HepG2 (cell line): Measurements from ENCODE around the gene ENG. TPM values are rescaled to one million over a fixed set of nuclear protein-coding genes. Genes with fewer than 3 reads are reported as not detected.
A peak's percentile ranks its signal among the peaks of the same experiment; 100 is the strongest.
"Not testable (repeated sequence)": the region's sequence is repeated elsewhere in the genome, so short reads cannot be mapped to it uniquely, and the experiment has no call there.

Experiments
- ATAC-seq: fragments of 200-7000 bp; cut with Tn5 transposase; 3 replicates; pipeline ENCODE4 v1.9.1; 2020; ENCODE audit warnings: mild to moderate bottlenecking, moderate library complexity
- BruUV-seq: library from RNA; stranded (reverse); fragments of 400-500 nt; replicated peaks from 2 replicates; lab custom pipeline; 2021; lab: Mats Ljungman, UMichigan
- CTCF ChIA-PET: fragments of 300-600 bp; formaldehyde crosslinking; extraction: SDS; loops from one replicate; lab custom pipeline; 2021; ENCODE audit warnings: low total read pairs, inconsistent platforms, low intra/inter-chr PET ratio; lab: Yijun Ruan, JAX
- POLR2A ChIA-PET: fragments of 350-600 bp; sonication (Branson Sonifier 250); formaldehyde crosslinking; loops from one replicate; lab custom pipeline; 2020; ENCODE audit warnings: antibody characterized with exemption, inconsistent platforms; lab: Yijun Ruan, JAX
- DNase-seq: peaks from one replicate; pipeline ENCODE4 v3.0.0-alpha.2; 2015; ENCODE audit warnings: low spot score
- FAIRE-seq: peaks from 3 replicates; lab custom pipeline; 2011; peaks lifted over from hg19 to GRCh38; lab: Jason Lieb, UNC
- H2AFZ ChIP-seq: one replicate; pipeline ENCODE4 v1.6.1; 2011; ENCODE audit warnings: low read length, inconsistent platforms
- H3K27ac ChIP-seq: fragments of 300-600 bp; 3 replicates; pipeline ENCODE4 v1.8.0; 2011; ENCODE audit warnings: mixed run types, mild to moderate bottlenecking, mixed read lengths, low read length, inconsistent platforms; ENCODE audit not compliant: insufficient read depth; ENCODE audit errors: extremely low read length
- H3K27me3 ChIP-seq, 2 experiments: fragments of 200-600 bp in 1 of 2; 2 replicates in 1 of 2; 3 replicates in 1 of 2; pipeline versions ENCODE4 v1.6.0 to v1.8.0; 2011; ENCODE audit warnings: low read length in 2 of 2, mild to moderate bottlenecking in 2 of 2, moderate library complexity in 2 of 2, inconsistent platforms in 1 of 2; ENCODE audit not compliant: insufficient read depth in 2 of 2, control insufficient read depth in 1 of 2
- H3K36me3 ChIP-seq, 2 experiments: fragments of 200-600 bp in 1 of 2; replicated peaks in 1 of 2; 2 replicates in 1 of 2; 3 replicates in 1 of 2; pipeline versions ENCODE4 v1.5.1 to v1.8.0; 2011; ENCODE audit warnings: low read length in 2 of 2, inconsistent platforms in 1 of 2; ENCODE audit not compliant: insufficient read depth in 2 of 2, control insufficient read depth in 1 of 2
- H3K4me1 ChIP-seq: 2 replicates; pipeline ENCODE4 v1.5.1; 2012; ENCODE audit warnings: low read length, inconsistent platforms; ENCODE audit not compliant: insufficient read depth
- H3K4me2 ChIP-seq: 2 replicates; pipeline ENCODE4 v1.6.0; 2011; ENCODE audit warnings: low read depth, low read length, inconsistent platforms
- H3K4me3 ChIP-seq, 3 experiments: fragments of 200-600 bp in 1 of 3; sonication (generic), shearing (Covaris generic) in 1 of 3; replicated peaks in 1 of 3; 2 replicates each; pipeline ENCODE4 v1.5.1; 2011 to 2016; ENCODE audit warnings: low read length in 3 of 3, inconsistent platforms in 2 of 3, low read depth in 2 of 3, mild to moderate bottlenecking in 2 of 3, control low read depth in 1 of 3, mixed read lengths in 1 of 3; ENCODE audit not compliant: insufficient read depth in 1 of 3
- H3K79me2 ChIP-seq: one replicate; pipeline ENCODE4 v1.6.1; 2011; ENCODE audit warnings: low read length, inconsistent platforms; ENCODE audit not compliant: insufficient read depth
- H3K9ac ChIP-seq: 2 replicates; pipeline ENCODE4 v1.6.0; 2011; ENCODE audit warnings: mild to moderate bottlenecking, low read depth, low read length, inconsistent platforms; ENCODE audit not compliant: insufficient read depth
- H3K9me3 ChIP-seq: 2 replicates; pipeline ENCODE4 v1.5.1; 2012; ENCODE audit warnings: mild to moderate bottlenecking, low read length
- H4K20me1 ChIP-seq: 2 replicates; pipeline ENCODE4 v1.6.0; 2011; ENCODE audit warnings: inconsistent platforms, mild to moderate bottlenecking, low read length, moderate library complexity; ENCODE audit not compliant: insufficient read depth
- HOXA7 ChIP-seq: sonication (generic); formaldehyde crosslinking; IDR thresholded peaks from 2 replicates; pipeline ENCODE4 v1.8.1; 2022; ENCODE audit warnings: mild to moderate bottlenecking, missing genetic modification reagents, moderate library complexity
- ZMYM3 ChIP-seq: sonication (generic); formaldehyde crosslinking; IDR thresholded peaks from 2 replicates; pipeline ENCODE4 v1.5.1; 2020; ENCODE audit warnings: mild to moderate bottlenecking, missing genetic modification reagents
- ZNF460 ChIP-seq: sonication (generic); formaldehyde crosslinking; IDR thresholded peaks from 2 replicates; pipeline ENCODE4 v1.5.1; 2020; ENCODE audit warnings: missing genetic modification reagents, mild to moderate bottlenecking, borderline replicate concordance
- WGBS: methylation state at CpG from one replicate; pipeline ENCODE4 v1.1.6; 2017; ENCODE audit warnings: low lambda C conversion rate; 5-methylcytosine and 5-hydroxymethylcytosine counted together
- in situ Hi-C: cut with HindIII; loops from 2 replicates; pipeline ENCODE4 v1.10.0; 2017; ENCODE audit warnings: low pct_unique_long_range_greater_than_20kb; ENCODE audit not compliant: extremely low pct_ligation_motif_present
- intact Hi-C: fragments of 100-400 bp; cut with micrococcal nuclease; formaldehyde crosslinking; loops from one replicate; pipeline ENCODE4 v1.10.0; 2022; ENCODE audit not compliant: unreplicated experiment
- polyA plus RNA-seq, 8 experiments: library from polyadenylated mRNA; depleted of rRNA in 3 of 8; stranded (reverse) in 7 of 8; unstranded in 1 of 8; fragments of >200 nt; fragmentation: Illumina TruSeq in 4 of 8; extraction: Trizol in 4 of 8; gene quantifications; 2 replicates each; pipeline versions ENCODE4 v1.2.1 to v1.2.3, GENCODE V29; 2011 to 2016; ENCODE audit warnings: low read depth in 4 of 8, missing spikeins in 1 of 8, mixed read lengths in 1 of 8; ENCODE audit not compliant: insufficient read depth in 1 of 8
- total RNA-seq, 5 experiments: library from RNA; depleted of rRNA; stranded (reverse); fragments of >200 nt; fragmentation: Illumina TruSeq; extraction: Trizol; gene quantifications; 2 replicates each; pipeline ENCODE4 v1.2.3, GENCODE V29; 2016; ENCODE audit warnings: low read depth in 1 of 5
- TF ChIP-seq, protein P1 (sequence below): sonication (generic); formaldehyde crosslinking; IDR thresholded peaks from 2 replicates; pipeline ENCODE4 v1.5.0; 2020; ENCODE audit warnings: mild to moderate bottlenecking, missing genetic modification reagents
- TF ChIP-seq, protein P2 (sequence below): sonication (generic); formaldehyde crosslinking; IDR thresholded peaks from 2 replicates; pipeline ENCODE4 v1.5.1; 2020; ENCODE audit warnings: mild to moderate bottlenecking, missing genetic modification reagents, moderate library complexity

Gene ENG
- total and polyA plus RNA-seq, 2 of the 13 experiments (the other 11 are each of a cell fraction or from before 2014, with no cell fraction given): 0.02 to 1.1 TPM

- H3K9ac ChIP-seq, H3K27me3 ChIP-seq, H3K4me2 ChIP-seq, H3K27ac ChIP-seq, DNase-seq, H3K4me3 ChIP-seq, FAIRE-seq, intact Hi-C loops, H3K9me3 ChIP-seq, POLR2A ChIA-PET, H3K36me3 ChIP-seq, BruUV-seq, H4K20me1 ChIP-seq, ATAC-seq, H2AFZ ChIP-seq, in situ Hi-C loops, H3K79me2 ChIP-seq, CTCF ChIA-PET: not testable (repeated sequence)
- TF ChIP-seq, protein P1, sequence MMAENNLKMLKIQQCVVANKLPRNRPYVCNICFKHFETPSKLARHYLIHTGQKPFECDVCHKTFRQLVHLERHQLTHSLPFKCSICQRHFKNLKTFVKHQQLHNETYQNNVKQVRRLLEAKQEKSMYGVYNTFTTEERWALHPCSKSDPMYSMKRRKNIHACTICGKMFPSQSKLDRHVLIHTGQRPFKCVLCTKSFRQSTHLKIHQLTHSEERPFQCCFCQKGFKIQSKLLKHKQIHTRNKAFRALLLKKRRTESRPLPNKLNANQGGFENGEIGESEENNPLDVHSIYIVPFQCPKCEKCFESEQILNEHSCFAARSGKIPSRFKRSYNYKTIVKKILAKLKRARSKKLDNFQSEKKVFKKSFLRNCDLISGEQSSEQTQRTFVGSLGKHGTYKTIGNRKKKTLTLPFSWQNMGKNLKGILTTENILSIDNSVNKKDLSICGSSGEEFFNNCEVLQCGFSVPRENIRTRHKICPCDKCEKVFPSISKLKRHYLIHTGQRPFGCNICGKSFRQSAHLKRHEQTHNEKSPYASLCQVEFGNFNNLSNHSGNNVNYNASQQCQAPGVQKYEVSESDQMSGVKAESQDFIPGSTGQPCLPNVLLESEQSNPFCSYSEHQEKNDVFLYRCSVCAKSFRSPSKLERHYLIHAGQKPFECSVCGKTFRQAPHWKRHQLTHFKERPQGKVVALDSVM: peak; percentile 94
- TF ChIP-seq ZNF460 (CRISPR knock-in tag): peak; percentile 53; the same call in 1 of the 2 replicates
- TF ChIP-seq ZMYM3: peak; percentile 78
- 90% methylated on average over 4 of the region's 4 CpGs for WGBS
- peaks cover 78% of the 10 kb centered on the region for H3K4me1 ChIP-seq
These were observed 8.8 kb downstream of the ENG start for GRCh38 chr9:127845619-127846018.

- in situ Hi-C loops (no loop called here), intact Hi-C loops (no loop called here)
- WGBS: 71% methylated on average over 16 of the region's 16 CpGs
- BruUV-seq: no TSS peak
- Histone ChIP-seq H3K4me3 (no peak overlapping the region), H3K36me3 (no peaks in the 10 kb centered on the region), H3K27me3 (no peaks in the 10 kb centered on the region), H3K9ac (no peak overlapping the region), H2AFZ (no peak overlapping the region), H3K4me2 (no peak overlapping the region), H3K4me1 (peaks cover 75% of the 10 kb centered on the region), H4K20me1 (no peaks in the 10 kb centered on the region), H3K27ac (no peak overlapping the region), H3K79me2 (no peaks in the 10 kb centered on the region), H3K9me3 (0 out of 2 replicates have a peak, but pooled peaks cover 7% of the 10 kb centered on the region)
- DNase-seq (no peak), ATAC-seq (no peak), FAIRE-seq (no peak)
- ChIA-PET POLR2A (no interaction called here), CTCF (no interaction called here)
- TF ChIP-seq HOXA7: no peak
- TF ChIP-seq, protein P2, sequence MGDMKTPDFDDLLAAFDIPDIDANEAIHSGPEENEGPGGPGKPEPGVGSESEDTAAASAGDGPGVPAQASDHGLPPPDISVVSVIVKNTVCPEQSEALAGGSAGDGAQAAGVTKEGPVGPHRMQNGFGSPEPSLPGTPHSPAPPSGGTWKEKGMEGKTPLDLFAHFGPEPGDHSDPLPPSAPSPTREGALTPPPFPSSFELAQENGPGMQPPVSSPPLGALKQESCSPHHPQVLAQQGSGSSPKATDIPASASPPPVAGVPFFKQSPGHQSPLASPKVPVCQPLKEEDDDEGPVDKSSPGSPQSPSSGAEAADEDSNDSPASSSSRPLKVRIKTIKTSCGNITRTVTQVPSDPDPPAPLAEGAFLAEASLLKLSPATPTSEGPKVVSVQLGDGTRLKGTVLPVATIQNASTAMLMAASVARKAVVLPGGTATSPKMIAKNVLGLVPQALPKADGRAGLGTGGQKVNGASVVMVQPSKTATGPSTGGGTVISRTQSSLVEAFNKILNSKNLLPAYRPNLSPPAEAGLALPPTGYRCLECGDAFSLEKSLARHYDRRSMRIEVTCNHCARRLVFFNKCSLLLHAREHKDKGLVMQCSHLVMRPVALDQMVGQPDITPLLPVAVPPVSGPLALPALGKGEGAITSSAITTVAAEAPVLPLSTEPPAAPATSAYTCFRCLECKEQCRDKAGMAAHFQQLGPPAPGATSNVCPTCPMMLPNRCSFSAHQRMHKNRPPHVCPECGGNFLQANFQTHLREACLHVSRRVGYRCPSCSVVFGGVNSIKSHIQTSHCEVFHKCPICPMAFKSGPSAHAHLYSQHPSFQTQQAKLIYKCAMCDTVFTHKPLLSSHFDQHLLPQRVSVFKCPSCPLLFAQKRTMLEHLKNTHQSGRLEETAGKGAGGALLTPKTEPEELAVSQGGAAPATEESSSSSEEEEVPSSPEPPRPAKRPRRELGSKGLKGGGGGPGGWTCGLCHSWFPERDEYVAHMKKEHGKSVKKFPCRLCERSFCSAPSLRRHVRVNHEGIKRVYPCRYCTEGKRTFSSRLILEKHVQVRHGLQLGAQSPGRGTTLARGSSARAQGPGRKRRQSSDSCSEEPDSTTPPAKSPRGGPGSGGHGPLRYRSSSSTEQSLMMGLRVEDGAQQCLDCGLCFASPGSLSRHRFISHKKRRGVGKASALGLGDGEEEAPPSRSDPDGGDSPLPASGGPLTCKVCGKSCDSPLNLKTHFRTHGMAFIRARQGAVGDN (CRISPR knock-in tag): peak; percentile 34; the same call in 1 of the 2 replicates
These were observed 9.6 kb downstream of the ENG start for GRCh38 chr9:127844821-127845359.
